Ovary (tissue), 9 donors: ENCODE data around the gene MYH9. TPM values are rescaled to one million over a fixed set of nuclear protein-coding genes. Genes with fewer than 3 reads are reported as not detected.
A peak's percentile ranks its signal among the peaks of the same experiment; 100 is the strongest.

ENCODE experiments used
- DNase-seq, 5 donors: peaks; one replicate each; pipeline ENCODE4 v3.0.0-alpha.2; 2019 to 2020
- H3K27ac ChIP-seq, 2 donors: fragments of 200-600 bp; one replicate each; pipeline versions ENCODE4 v1.5.1 to v1.8.0; 2019 to 2022
- H3K27me3 ChIP-seq: fragments of 200-600 bp; one replicate; pipeline ENCODE4 v1.8.0; 2022
- H3K36me3 ChIP-seq: fragments of 200-600 bp; sonication (generic); one replicate; pipeline ENCODE4 v1.5.1; 2019
- H3K4me1 ChIP-seq: one replicate; pipeline ENCODE4 v1.8.1; 2013; ENCODE audit warnings: mild to moderate bottlenecking, moderate library complexity; ENCODE audit not compliant: insufficient read depth
- H3K4me3 ChIP-seq: fragments of 200-600 bp; sonication (generic); one replicate; pipeline ENCODE4 v1.5.1; 2017
- H3K9me3 ChIP-seq, 2 donors: fragments of 200-600 bp in 1 of 2; sonication (generic) in 1 of 2; one replicate each; pipeline versions ENCODE4 v1.5.1 to v1.8.1; 2013 to 2019; ENCODE audit warnings: mild to moderate bottlenecking in 1 of 2, moderate library complexity in 1 of 2
- CTCF ChIP-seq, 3 donors: fragments of 450-650 bp in 2 of 3; fragments of 200-600 bp in 1 of 3; IDR thresholded peaks; one replicate each; pipeline versions ENCODE4 v1.5.1 to v1.8.0; 2016 to 2022; ENCODE audit warnings: antibody characterized with exemption in 3 of 3, mild to moderate bottlenecking in 1 of 3
- EP300 ChIP-seq: sonication (generic); formaldehyde crosslinking; IDR thresholded peaks from one replicate; pipeline ENCODE4 v1.6.1; 2017; ENCODE audit warnings: antibody characterized with exemption
- POLR2A ChIP-seq: fragments of 450-650 bp; IDR thresholded peaks from one replicate; pipeline ENCODE4 v1.6.1; 2017; ENCODE audit warnings: antibody characterized with exemption, mild to moderate bottlenecking, moderate library complexity
- WGBS, 3 donors: extraction: QIAGEN DNeasy Blood & Tissue Kit in 1 of 3; methylation state at CpG; one replicate each; pipeline versions ENCODE4 v1.1.5 to v1.1.7; 2013 to 2017; 5-methylcytosine and 5-hydroxymethylcytosine counted together
- intact Hi-C, 4 donors: fragments of 100-400 bp; cut with DNase I; formaldehyde crosslinking; loops; one replicate each; pipeline versions ENCODE4 v1.11.0 to v1.15.1; 2022 to 2023
- polyA plus RNA-seq, 2 donors: library from polyadenylated mRNA; stranded (reverse); fragments of 200-250 nt in 1 of 2; fragments of 350-450 nt in 1 of 2; fragmentation: Illumina TruSeq in 1 of 2; extraction: RNeasy Lipid Tissue Mini Kit (QIAGEN cat#74804) in 1 of 2; gene quantifications; one replicate each; pipeline ENCODE4 v1.2.3, GENCODE V29; 2013 to 2014
- total RNA-seq, 7 donors: library from RNA; depleted of rRNA in 2 of 7; stranded (reverse); fragments of >200 nt in 2 of 7; fragmentation: NEBNext Ultra II Directional in 3 of 7; extraction: Animal tissue kit (Norgen Biotek cat#: 25700) in 3 of 7; gene quantifications; one replicate each; pipeline versions ENCODE4 v1.1.0 to v1.2.4, GENCODE V29; 2016 to 2023
- donor health status: DM: no; HTN: no; CAD: no; lungs with moderate emphysema.
- donor health status: DM: no; HTN: no; CAD: no.
- donor health status: Bipolar disorder and iron deficiency.
- donor health status: DM: yes; HTN: yes; CAD: no.
- donor health status: DM: no; HTN: no; CAD: no.
- donor health status: DM: yes; HTN: yes; CAD: no.

Gene MYH9
- total and polyA plus RNA-seq, 9 donors: 128 to 530 (median 348) TPM

GRCh38 chr22:36367479-36367878 lies 20.3 kb downstream of the MYH9 start:
- H3K4me3 ChIP-seq: peak overlapping the region; percentile 14
- peak overlapping the region; percentile 18 to 47 for H3K27ac ChIP-seq
- no peaks in the 10 kb centered on the region for H3K27me3 ChIP-seq
- 10 to 19% (median 16%) methylated on average over 7 of the region's 7 CpGs for WGBS, 3 donors
- peaks cover 54% of the 10 kb centered on the region for H3K4me1 ChIP-seq
- H3K9me3 ChIP-seq: no peaks in the 10 kb centered on the region
- H3K36me3 ChIP-seq: no peaks in the 10 kb centered on the region
- no peak for DNase-seq
- intact Hi-C loops: loop anchor here in 1 of 4 donors (5.0 kb wide), 1 partner anchor 35 kb away; no protein-coding TSS in a partner anchor
- TF ChIP-seq CTCF (IDR thresholded peaks at IDR 0.05) (no peak), EP300 (no peak), POLR2A (no peak)

GRCh38 chr22:36367066-36367465 lies 20.7 kb downstream of the MYH9 start:
- no peaks in the 10 kb centered on the region for H3K27me3 ChIP-seq
- H3K9me3 ChIP-seq: no peaks in the 10 kb centered on the region
- 17 to 24% (median 23%) methylated on average over 11 of the region's 11 CpGs for WGBS, 3 donors
- peaks cover 56% of the 10 kb centered on the region for H3K4me1 ChIP-seq
- TF ChIP-seq EP300: no peak
- TF ChIP-seq CTCF (IDR thresholded peaks at IDR 0.05): no peak
- TF ChIP-seq POLR2A: no peak
- H3K27ac ChIP-seq: peak overlapping the region; percentile 18 to 47
- intact Hi-C loops: loop anchor here in 1 of 4 donors (5.0 kb wide), 1 partner anchor 35 kb away; no protein-coding TSS in a partner anchor
- no peaks in the 10 kb centered on the region for H3K36me3 ChIP-seq
- DNase-seq: no peak
- peak overlapping the region; percentile 14 for H3K4me3 ChIP-seq

GRCh38 chr22:36366291-36366708 lies 21.5 kb downstream of the MYH9 start:
- DNase-seq: no peak
- TF ChIP-seq CTCF (IDR thresholded peaks at IDR 0.05): no peak
- no peak for TF ChIP-seq POLR2A
- no peak for TF ChIP-seq EP300
- no peak overlapping the region for H3K4me3 ChIP-seq
- no peak overlapping the region for H3K27ac ChIP-seq
- WGBS, 3 donors: 52 to 69% (median 60%) methylated on average over 10 of the region's 10 CpGs
- H3K36me3 ChIP-seq: no peaks in the 10 kb centered on the region
- intact Hi-C loops: loop anchor here in 1 of 4 donors (5.0 kb wide), 1 partner anchor 34 kb away; no protein-coding TSS in a partner anchor
- H3K4me1 ChIP-seq: peaks cover 56% of the 10 kb centered on the region
- no peaks in the 10 kb centered on the region for H3K27me3 ChIP-seq
- H3K9me3 ChIP-seq: no peaks in the 10 kb centered on the region

- WGBS, 3 donors: 44 to 59% (median 47%) methylated on average over 9 of the region's 9 CpGs
- Histone ChIP-seq H3K27me3 (no peaks in the 10 kb centered on the region), H3K9me3 (no peaks in the 10 kb centered on the region), H3K4me3 (no peak overlapping the region), H3K36me3 (no peaks in the 10 kb centered on the region), H3K27ac (peak overlapping the region in 1 of 2 donors; percentile 41), H3K4me1 (peaks cover 55% of the 10 kb centered on the region)
- DNase-seq: peak in 1 of 5 donors; percentile 68
- TF ChIP-seq CTCF (IDR thresholded peaks at IDR 0.05) (no peak), POLR2A (no peak), EP300 (peak; percentile 51)
- intact Hi-C loops: loop anchor here in 1 of 4 donors (5.0 kb wide), 1 partner anchor 33 kb away; no protein-coding TSS in a partner anchor
Measured at GRCh38 chr22:36365020-36365411, 22.8 kb downstream of the MYH9 start.
